PFSK-1 (cell line): ENCODE measurements around the gene SH3BP5.

Experiments
- POLR2AphosphoS5 ChIP-seq: IDR thresholded peaks from 2 replicates; pipeline ENCODE4 v1.6.1; 2012; ENCODE audit warnings: low read depth, mild to moderate bottlenecking, control low read depth, low read length, moderate library complexity
- REST ChIP-seq, 2 experiments: IDR thresholded peaks; 2 replicates each; pipeline versions ENCODE4 v1.6.1 to v1.8.0; 2011 to 2012; ENCODE audit warnings: low read depth in 2 of 2, low read length in 2 of 2, control low read depth in 1 of 2, inconsistent platforms in 1 of 2, mild to moderate bottlenecking in 1 of 2, moderate library complexity in 1 of 2; ENCODE audit not compliant: insufficient read depth in 1 of 2
- TAF1 ChIP-seq: IDR thresholded peaks from 2 replicates; pipeline ENCODE4 v1.6.1; 2012; ENCODE audit warnings: low read length, control low read depth, borderline replicate concordance; ENCODE audit not compliant: insufficient read depth

- TF ChIP-seq POLR2AphosphoS5 (peak; percentile 36; the same call in 1 of the 2 replicates), TAF1 (no peak), REST (IDR thresholded peaks at IDR 0.05; ENCODE audit: insufficient read depth in 1 of 2, low read depth in 2 of 2, low read length in 2 of 2) (no peak)
These were observed 63.0 kb downstream of the SH3BP5 start for GRCh38 chr3:15269091-15269989.
